NCI-H510A treated with DMSO at 0.1 percent for 48 hours (cell line): ENCODE results near the gene WDR6.
A peak's percentile ranks its signal among the peaks of the same experiment; 100 is the strongest.

Experiments used
- DNase-seq: peaks from one replicate; lab custom pipeline; 2025; lab: John Stamatoyannopoulos, UW

Gene WDR6

GRCh38 chr3:49007068-49007770 is at the start of gene WDR6:
WDR6 (plus strand) TSS chr3:49007391; CDS start chr3:49007432, 41 bp downstream.
- DNase-seq = peak; percentile 90

GRCh38 chr3:48960841-48961413 is 46.3 kb upstream of the WDR6 start:
- DNase-seq = no peak

DNA sequence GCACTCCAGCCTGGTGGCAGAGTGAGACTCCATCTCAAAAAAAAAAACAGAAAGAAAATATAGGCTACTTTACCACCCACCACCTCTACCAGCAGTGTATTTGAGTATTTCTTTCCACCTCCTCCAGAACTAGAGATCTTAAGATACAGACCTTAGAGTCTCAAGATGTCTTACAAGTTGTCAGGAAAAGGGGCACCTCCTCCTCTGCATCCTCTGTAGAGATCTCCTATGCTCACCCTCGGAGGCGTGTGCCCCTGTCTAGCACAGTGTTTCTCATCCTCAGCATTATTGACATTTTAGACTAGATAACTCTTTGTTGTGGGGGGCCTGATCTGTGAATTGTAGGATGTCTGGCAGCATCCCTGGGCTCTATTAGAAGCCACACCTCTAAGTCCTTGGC is 44.9 kb upstream of the WDR6 start:
- no peak for DNase-seq

- DNase-seq = no peak
These were observed 44.3 kb upstream of the WDR6 start for GRCh38 chr3:48962939-48963338.

GRCh38 chr3:48963591-48963990 is 43.6 kb upstream of the WDR6 start:
- DNase-seq = no peak

DNA sequence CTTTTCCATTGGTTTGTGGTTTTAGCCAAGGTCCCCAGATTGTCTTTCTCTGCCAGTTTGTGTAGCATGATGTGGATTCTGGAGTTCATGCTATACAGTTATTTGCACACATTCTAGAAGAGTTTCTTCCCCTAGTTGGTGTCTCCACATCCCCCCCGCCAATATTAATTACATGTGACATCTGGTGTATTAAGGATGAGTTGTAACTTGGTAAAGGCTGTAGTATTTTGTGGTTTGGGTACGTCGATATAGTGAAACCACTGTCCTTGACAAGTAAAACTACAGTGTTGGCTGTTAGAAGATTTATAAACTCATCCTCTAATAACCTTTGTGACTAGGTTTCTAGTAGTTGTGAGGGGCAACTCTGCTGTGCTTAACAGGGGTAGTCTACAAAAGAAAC is 40.8 kb upstream of the WDR6 start:
- DNase-seq = no peak

GRCh38 chr3:48966876-48967361 is 40.3 kb upstream of the WDR6 start:
- DNase-seq = no peak

- no peak for DNase-seq
These were observed 36.6 kb upstream of the WDR6 start for GRCh38 chr3:48970586-48970985.

DNA sequence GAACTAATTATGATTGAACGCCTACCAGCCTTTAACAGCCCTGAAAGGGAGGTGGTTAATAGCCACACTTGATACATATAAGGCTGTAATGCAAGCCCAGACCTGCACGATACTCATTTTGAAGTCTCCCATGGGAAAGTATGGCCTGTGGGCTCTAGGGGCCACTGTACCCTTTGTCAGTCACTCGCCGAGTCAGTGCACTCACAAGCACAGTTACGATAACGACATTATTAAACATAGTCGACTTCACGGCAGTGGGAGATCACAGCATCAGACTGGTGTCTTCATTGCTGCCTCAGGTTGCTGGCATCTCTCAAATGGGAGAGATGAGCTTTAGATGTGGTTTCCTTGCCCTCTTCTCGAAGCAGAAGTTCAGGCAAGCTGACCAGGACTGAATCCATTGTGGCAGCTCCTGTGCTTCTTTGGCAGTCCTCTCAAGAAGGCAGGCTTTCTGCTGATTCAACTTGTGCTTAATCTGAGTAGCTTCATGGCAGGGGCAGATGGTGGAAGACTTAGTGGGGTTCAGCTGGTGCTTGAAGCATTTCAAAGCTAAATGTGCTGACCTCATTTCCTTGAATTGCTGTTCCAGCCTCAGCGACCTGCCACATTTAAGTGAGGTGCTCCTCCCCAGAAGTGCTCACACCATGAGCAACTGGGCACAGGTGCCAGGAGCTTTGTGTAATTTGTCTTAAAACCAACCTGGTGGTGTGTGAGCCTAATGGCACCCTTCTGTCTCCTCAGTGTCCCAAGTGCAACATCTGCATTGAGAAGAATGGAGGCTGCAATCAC is 32.9 kb upstream of the WDR6 start:
- no peak for DNase-seq

DNA sequence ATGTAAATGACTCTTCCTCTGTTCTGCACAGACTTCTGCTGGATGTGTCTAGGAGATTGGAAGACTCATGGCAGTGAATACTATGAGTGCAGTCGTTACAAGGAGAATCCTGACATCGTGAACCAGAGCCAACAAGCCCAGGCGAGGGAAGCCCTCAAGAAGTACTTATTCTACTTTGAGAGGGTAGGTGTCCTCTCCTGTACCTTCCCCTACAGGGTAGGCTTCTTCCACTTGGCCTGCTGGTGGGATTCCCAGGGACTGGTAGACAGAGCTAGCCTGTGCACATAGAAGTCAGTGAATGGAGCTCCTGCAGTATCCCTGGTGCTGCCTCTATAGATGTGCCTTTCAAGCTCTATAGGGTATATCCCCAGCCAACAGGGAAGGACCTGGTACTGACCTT is 27.7 kb upstream of the WDR6 start:
- no peak for DNase-seq

DNA sequence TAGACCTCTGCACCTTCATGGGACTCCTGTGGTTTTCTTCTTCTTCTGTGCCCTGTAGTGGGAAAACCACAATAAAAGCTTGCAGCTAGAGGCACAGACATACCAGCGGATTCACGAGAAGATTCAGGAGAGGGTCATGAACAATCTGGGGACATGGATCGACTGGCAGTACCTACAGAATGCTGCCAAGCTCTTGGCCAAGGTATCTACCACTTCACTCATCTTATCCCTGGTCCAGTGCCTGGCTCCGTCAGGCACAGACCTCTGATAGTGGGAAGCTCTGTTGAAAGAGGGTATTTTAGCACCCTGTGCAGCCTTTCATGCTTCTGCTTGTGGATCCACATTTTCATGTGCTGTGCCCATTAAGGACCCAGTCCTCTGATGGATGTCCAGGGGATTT is 26.9 kb upstream of the WDR6 start:
- no peak for DNase-seq

DNA sequence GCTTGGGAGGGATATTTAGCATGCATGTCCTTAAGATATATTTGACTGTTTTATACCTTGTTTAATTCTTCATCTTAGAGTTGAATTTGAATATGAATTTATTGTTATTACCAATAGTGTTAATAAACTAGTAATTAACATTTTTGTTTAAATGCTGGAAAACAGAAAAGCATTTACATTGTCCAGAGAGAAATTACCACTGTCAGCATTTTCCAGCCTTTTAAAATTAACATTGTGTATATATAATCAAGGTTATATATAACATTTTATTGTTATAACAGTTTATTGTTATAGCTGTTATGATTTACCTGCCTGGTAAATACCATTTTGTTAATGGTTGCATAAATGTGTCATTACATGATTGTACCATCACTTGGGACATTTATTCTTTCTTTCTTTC is 25.2 kb upstream of the WDR6 start:
- DNase-seq = no peak

- no peak for DNase-seq
These were observed 24.5 kb upstream of the WDR6 start for GRCh38 chr3:48982686-48983085.

GRCh38 chr3:48983096-48983495 is 24.1 kb upstream of the WDR6 start:
- DNase-seq = no peak

DNA sequence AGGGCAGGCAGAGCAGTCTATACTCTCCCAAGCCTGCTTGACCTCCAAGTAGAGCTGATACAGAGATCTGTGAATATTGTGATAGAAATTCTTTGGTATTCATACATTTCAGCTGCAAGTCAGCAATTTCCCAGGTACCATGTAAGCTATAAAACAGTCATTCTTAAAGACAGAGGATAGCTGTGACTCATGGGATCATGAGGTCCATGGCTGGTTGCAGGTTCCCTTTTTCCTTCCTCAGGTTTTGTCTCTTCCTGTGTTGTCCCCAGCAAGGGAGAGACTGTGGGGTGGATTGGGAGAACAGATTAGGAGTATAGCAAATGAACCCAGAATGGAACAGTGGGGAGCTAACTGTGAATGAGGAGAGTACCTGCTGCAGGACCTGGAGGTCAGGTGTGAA is 22.5 kb upstream of the WDR6 start:
- no peak for DNase-seq

DNA sequence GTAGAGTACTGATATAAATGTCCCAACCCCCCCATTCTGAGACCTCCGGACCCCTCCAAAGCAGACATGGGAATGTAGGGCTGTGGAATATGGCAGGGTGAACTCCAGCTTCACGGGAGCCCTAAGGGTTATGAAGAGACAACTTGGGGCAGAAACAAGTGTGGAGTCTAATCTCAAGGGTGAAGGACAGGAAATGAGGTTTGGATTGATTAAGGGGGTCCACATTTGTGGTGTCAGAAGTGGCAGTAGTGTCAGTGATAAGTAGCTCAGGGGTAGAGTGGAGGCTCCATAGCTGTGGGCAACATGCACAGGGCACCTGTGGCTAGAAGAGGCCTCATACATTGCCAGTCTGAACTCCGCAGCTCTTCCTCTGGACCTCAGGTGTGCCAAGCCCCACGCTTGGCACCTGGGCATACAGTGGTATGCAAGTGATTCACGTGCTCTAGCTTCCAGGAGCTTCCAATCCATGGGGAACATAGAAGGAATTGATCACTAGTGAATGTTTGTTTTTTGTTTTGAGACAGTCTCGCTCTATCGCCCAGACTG is 21.3 kb upstream of the WDR6 start:
- no peak for DNase-seq

GRCh38 chr3:48989126-48989795 is 17.9 kb upstream of the WDR6 start:
- DNase-seq = no peak

DNA sequence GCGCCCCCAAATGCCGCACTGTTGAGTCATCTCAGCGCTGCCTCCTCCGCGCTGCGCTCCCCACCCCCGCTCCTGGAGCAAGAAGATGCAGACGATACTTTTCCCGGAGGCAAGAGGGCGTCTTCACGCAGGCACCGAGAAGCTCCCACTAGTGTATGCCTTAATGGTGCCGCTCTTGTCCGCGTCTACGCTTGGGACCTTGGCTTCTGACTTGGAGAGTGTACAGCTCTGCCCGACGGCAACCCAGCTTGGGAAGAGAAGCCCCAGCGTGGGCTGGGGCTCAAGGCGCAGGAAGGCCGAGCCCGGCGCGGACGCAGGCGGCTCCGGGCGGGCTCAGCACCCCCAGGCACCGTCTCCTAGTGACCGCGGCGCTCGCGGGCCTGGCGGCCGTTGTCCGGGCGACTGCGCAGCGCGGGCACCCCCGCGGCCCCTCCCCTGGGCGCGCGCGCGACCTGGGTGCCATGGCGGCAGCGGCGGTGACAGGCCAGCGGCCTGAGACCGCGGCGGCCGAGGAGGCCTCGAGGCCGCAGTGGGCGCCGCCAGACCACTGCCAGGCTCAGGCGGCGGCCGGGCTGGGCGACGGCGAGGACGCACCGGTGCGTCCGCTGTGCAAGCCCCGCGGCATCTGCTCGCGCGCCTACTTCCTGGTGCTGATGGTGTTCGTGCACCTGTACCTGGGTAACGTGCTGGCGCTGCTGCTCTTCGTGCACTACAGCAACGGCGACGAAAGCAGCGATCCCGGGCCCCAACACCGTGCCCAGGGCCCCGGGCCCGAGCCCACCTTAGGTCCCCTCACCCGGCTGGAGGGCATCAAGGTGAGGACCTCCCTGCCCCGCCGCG is 17.2 kb upstream of the WDR6 start, which contains the start of gene P4HTM:
TSS of gene P4HTM (plus strand) at position 446 of the 840 bp plus-strand sequence. CDS start at position 462, 16 bp downstream.
- peak; percentile 54 for DNase-seq

DNA sequence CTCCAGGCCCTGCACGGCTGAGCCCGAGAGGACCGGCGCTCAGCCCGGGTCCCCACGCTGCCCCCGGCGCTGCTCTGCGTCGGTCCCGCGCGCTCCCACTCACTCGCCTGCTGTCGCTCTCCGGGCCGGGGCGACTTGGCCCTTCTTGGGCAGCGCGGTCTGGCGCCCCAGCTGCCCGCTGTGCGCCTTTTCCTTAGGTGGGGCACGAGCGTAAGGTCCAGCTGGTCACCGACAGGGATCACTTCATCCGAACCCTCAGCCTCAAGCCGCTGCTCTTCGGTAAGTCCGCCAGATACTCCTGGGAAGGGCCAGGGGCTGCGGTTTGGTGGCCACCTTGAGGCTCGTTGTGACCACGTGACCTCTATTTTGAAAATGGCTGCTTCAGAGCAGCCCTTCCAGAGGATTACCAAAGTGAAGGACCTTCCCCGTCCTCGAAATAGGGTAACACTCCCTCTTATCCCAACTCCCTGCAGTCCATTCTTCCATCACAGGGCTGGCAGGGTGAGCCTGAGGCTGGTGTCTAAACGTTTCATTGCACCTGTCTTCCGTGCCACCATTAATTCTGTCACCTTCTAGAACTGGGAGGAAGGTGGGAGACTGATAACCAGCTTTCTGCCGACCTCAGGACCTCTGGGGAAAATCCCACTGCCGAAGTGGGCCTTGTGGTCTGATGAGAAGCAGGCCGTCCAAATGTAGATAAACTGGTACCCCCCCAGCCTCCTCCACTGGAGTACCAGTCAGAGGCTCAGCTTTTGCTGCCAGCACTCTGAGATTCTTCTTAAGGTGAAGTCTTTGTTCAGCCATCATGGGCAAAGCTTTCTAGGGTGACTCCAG is 16.3 kb upstream of the WDR6 start:
- DNase-seq = peak; percentile 15

DNA sequence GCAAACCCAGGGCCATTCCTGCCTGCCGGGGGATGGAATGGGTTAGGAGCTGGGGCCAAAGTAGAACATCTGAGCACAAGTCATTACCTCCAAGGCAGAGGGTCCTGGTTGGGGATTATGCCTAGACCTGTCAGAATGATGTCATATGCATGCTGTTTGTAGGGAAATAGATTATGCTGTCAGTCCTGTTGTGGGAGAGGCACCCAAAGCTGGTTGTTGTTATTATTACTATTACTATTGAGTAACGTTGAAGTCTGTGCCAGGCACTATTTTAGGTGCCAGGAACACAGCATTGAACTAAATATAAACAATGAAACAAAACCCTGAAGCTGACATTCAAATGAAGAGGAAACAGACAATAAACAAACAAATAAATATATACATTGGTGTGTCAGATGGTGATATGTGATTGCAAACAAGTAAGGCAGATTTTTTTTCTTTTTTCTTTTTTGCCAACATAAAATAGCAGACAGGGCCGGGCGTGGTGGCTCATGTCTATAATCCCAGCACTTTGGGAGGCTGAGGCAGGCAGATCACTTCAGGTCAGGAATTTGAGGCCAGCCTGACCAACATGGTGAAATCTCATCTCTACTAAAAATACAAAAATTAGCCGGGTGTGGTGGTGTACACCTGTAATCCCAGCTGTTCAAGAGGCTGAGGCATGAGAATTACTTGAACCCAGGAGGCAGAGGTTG is 15.2 kb upstream of the WDR6 start:
- DNase-seq = no peak
